Hepatocyte (in vitro differentiated cells): Measurements from ENCODE around the gene UBR3.

Experiments used
- EZH2 ChIP-seq: fragments of 200-600 bp; sonication (generic); IDR thresholded peaks from 2 replicates; pipeline ENCODE4 v1.6.1; 2016; ENCODE audit warnings: antibody characterized with exemption, mild to moderate bottlenecking, borderline replicate concordance
- EZH2phosphoT487 ChIP-seq: fragments of 200-600 bp; sonication (generic); IDR thresholded peaks from one replicate; pipeline ENCODE4 v1.6.1; 2018; ENCODE audit warnings: antibody characterized with exemption, mild to moderate bottlenecking, low read depth, moderate library complexity; ENCODE audit not compliant: unreplicated experiment, severe bottlenecking
- TF ChIP-seq, protein P1 (sequence below): fragments of 200-600 bp; sonication (generic); IDR thresholded peaks from 2 replicates; pipeline ENCODE4 v1.5.1; 2016; ENCODE audit warnings: antibody characterized with exemption, mild to moderate bottlenecking; ENCODE audit not compliant: poor library complexity

DNA sequence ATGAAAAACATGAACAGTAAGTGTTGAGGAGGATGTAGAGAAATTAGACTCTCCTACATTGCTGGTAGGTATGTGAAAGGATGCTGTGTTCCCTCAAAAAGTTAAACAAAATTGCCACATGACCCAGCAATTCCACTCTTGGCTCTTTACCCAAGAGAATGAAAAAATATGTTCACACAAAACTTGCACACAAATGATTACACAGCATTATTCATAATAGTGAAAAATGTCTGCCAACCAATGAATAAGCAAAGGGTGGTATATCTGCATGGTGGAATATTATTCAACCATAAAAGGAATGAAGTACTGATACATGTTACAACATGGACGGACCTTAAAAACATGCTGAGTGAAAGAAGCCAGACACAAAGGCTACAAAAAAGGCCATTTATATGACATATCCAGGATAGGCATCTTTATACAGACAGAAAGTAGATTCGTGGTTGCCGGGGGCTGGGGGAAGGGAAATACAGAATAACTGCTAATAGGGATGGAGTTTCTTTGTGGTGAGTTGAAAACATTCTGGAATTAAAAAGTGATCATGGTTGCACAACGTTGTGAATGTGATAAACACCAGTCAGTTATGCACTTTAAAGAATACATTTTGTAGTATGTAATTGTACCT lies 265.3 kb downstream of the UBR3 start:
- TF ChIP-seq, protein P1, sequence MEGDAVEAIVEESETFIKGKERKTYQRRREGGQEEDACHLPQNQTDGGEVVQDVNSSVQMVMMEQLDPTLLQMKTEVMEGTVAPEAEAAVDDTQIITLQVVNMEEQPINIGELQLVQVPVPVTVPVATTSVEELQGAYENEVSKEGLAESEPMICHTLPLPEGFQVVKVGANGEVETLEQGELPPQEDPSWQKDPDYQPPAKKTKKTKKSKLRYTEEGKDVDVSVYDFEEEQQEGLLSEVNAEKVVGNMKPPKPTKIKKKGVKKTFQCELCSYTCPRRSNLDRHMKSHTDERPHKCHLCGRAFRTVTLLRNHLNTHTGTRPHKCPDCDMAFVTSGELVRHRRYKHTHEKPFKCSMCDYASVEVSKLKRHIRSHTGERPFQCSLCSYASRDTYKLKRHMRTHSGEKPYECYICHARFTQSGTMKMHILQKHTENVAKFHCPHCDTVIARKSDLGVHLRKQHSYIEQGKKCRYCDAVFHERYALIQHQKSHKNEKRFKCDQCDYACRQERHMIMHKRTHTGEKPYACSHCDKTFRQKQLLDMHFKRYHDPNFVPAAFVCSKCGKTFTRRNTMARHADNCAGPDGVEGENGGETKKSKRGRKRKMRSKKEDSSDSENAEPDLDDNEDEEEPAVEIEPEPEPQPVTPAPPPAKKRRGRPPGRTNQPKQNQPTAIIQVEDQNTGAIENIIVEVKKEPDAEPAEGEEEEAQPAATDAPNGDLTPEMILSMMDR = no peak
- TF ChIP-seq EZH2 (no peak), EZH2phosphoT487 (no peak)
